HCT116 (cell line): ENCODE data around the gene MS4A15.

ENCODE experiments used
- CTCF ChIP-seq, 3 experiments: fragments of 200-600 bp in 1 of 3; sonication (generic) in 1 of 3; IDR thresholded peaks in 2 of 3; conservative IDR thresholded peaks in 1 of 3; 2 replicates each; pipeline ENCODE4 v1.5.1; 2012 to 2017; ENCODE audit warnings: low read depth in 2 of 3, low read length in 2 of 3, antibody characterized with exemption in 1 of 3, borderline replicate concordance in 1 of 3, control low read depth in 1 of 3, mild to moderate bottlenecking in 1 of 3, mixed read lengths in 1 of 3, mixed run types in 1 of 3, moderate library complexity in 1 of 3; ENCODE audit not compliant: insufficient read depth in 1 of 3
- EGR1 ChIP-seq: IDR thresholded peaks from 2 replicates; pipeline ENCODE4 v1.6.1; 2012; ENCODE audit warnings: low read depth
- POLR2A ChIP-seq: IDR thresholded peaks from 2 replicates; pipeline ENCODE4 v1.7.0; 2011; ENCODE audit warnings: borderline replicate concordance; ENCODE audit not compliant: insufficient read depth, insufficient read length; ENCODE audit errors: extremely low read depth
- POLR2AphosphoS5 ChIP-seq: IDR thresholded peaks from 2 replicates; pipeline ENCODE4 v1.6.1; 2011; ENCODE audit warnings: mild to moderate bottlenecking, low read depth, low read length, moderate library complexity
- ZBTB33 ChIP-seq: IDR thresholded peaks from 2 replicates; pipeline ENCODE4 v1.6.1; 2011; ENCODE audit warnings: mild to moderate bottlenecking, low read length, moderate library complexity; ENCODE audit not compliant: insufficient replicate concordance; ENCODE audit errors: extremely low read depth

- TF ChIP-seq CTCF (IDR thresholded peaks at IDR 0.05 in 2 of 3, conservative IDR thresholded peaks at IDR 0.05 in 1 of 3; ENCODE audit: borderline replicate concordance in 1 of 3, insufficient read depth in 1 of 3, low read depth in 2 of 3, low read length in 2 of 3) (no peak), POLR2AphosphoS5 (no peak), EGR1 (no peak), ZBTB33 (no peak), POLR2A (no peak)
These were observed 37.3 kb upstream of the MS4A15 start for GRCh38 chr11:60719391-60719790.
